GM19438 (cell line): ENCODE measurements around the gene CORO1A.
"Not testable (repeated sequence)": the region's sequence is repeated elsewhere in the genome, so short reads cannot be mapped to it uniquely, and the experiment has no call there.

ENCODE experiments used
- ATAC-seq: cut with Tn5 transposase; IDR thresholded peaks from one replicate; pipeline ENCODE4 v1.9.1; 2021; ENCODE audit warnings: low read depth; ENCODE audit not compliant: unreplicated experiment

CORO1A gene

GRCh38 chr16:30183233-30184095 lies at the start of gene CORO1A:
TSS of gene CORO1A (plus strand) at chr16:30183602. CDS start at chr16:30185210, 1,608 bp downstream.
- ATAC-seq, result peak; percentile 47

- no peak for ATAC-seq
Measured at GRCh38 chr16:30136971-30137605, 46.3 kb upstream of the CORO1A start.

- no peak for ATAC-seq
Measured at GRCh38 chr16:30137897-30138296, 45.5 kb upstream of the CORO1A start.

GRCh38 chr16:30139583-30140481 lies 43.6 kb upstream of the CORO1A start:
- ATAC-seq, result no peak

GRCh38 chr16:30141750-30142149 lies 41.7 kb upstream of the CORO1A start:
- no peak for ATAC-seq

GRCh38 chr16:30142672-30143346 lies 40.6 kb upstream of the CORO1A start:
- no peak for ATAC-seq

GRCh38 chr16:30143347-30143702 lies 40.1 kb upstream of the CORO1A start:
- no peak for ATAC-seq

GRCh38 chr16:30144017-30144416 lies 39.4 kb upstream of the CORO1A start:
- ATAC-seq, result no peak

GRCh38 chr16:30144917-30145316 lies 38.5 kb upstream of the CORO1A start:
- ATAC-seq, result no peak

- no peak for ATAC-seq
Measured at GRCh38 chr16:30145657-30146056, 37.7 kb upstream of the CORO1A start.

- ATAC-seq, result no peak
Measured at GRCh38 chr16:30147843-30148510, 35.4 kb upstream of the CORO1A start.

GRCh38 chr16:30149250-30149930 lies 34.0 kb upstream of the CORO1A start:
- no peak for ATAC-seq

GRCh38 chr16:30151091-30151490 lies 32.3 kb upstream of the CORO1A start:
- no peak for ATAC-seq

- ATAC-seq, result no peak
Measured at GRCh38 chr16:30152517-30152916, 30.9 kb upstream of the CORO1A start.

- no peak for ATAC-seq
Measured at GRCh38 chr16:30155188-30155587, 28.2 kb upstream of the CORO1A start.

GRCh38 chr16:30157214-30157613 lies 26.2 kb upstream of the CORO1A start:
- ATAC-seq, result no peak

GRCh38 chr16:30163538-30163937 lies 19.9 kb upstream of the CORO1A start:
- no peak for ATAC-seq

- no peak for ATAC-seq
Measured at GRCh38 chr16:30166202-30166902, 17.1 kb upstream of the CORO1A start.

- not testable (repeated sequence) for ATAC-seq
Measured at GRCh38 chr16:30168746-30169145, 14.7 kb upstream of the CORO1A start.
